Natural killer cell (primary cell): ENCODE data around the gene CCDC126. TPM values are rescaled to one million over a fixed set of nuclear protein-coding genes. Genes with fewer than 3 reads are reported as not detected.

Experiments
- ATAC-seq, 3 donors: fragments of 150-1000 bp in 2 of 3; fragments of 200-7000 bp in 1 of 3; cut with Tn5 transposase; 1 replicate in 1 of 3; 2 replicates in 2 of 3; pipeline ENCODE4 v1.10.0; 2021; ENCODE audit warnings: mild to moderate bottlenecking in 2 of 3, moderate library complexity in 2 of 3
- DNase-seq, 2 donors: peaks; one replicate each; pipeline versions ENCODE4 v3.0.0 to v3.0.0-alpha.2; 2013 to 2021; ENCODE audit warnings: mixed read lengths in 1 of 2
- H3K27ac ChIP-seq: one replicate; pipeline ENCODE4 v1.5.1; 2013; ENCODE audit warnings: mild to moderate bottlenecking, low read length
- H3K27me3 ChIP-seq: one replicate; pipeline ENCODE4 v1.6.1; 2013; ENCODE audit warnings: low read length; ENCODE audit not compliant: control insufficient read depth, insufficient read depth
- H3K36me3 ChIP-seq: one replicate; pipeline ENCODE4 v1.6.1; 2013; ENCODE audit warnings: low read length; ENCODE audit not compliant: control insufficient read depth, insufficient read depth
- H3K4me1 ChIP-seq: one replicate; pipeline ENCODE4 v1.6.1; 2013; ENCODE audit warnings: low read length; ENCODE audit not compliant: control insufficient read depth, insufficient read depth
- H3K4me3 ChIP-seq: one replicate; pipeline ENCODE4 v1.5.1; 2013; ENCODE audit warnings: low read length
- H3K9me3 ChIP-seq: one replicate; pipeline ENCODE4 v1.6.1; 2013; ENCODE audit warnings: low read length; ENCODE audit not compliant: control insufficient read depth, insufficient read depth
- H3K27ac Mint-ChIP-seq, 2 donors: one replicate each; pipeline ENCODE4 v1.8.0; 2022; ENCODE audit warnings: mild to moderate bottlenecking in 2 of 2, mixed read lengths in 2 of 2, moderate library complexity in 1 of 2
- H3K27me3 Mint-ChIP-seq, 2 donors: one replicate each; pipeline ENCODE4 v1.8.0; 2022; ENCODE audit warnings: low read depth in 2 of 2, mixed read lengths in 2 of 2
- H3K36me3 Mint-ChIP-seq: one replicate; pipeline ENCODE4 v1.8.0; 2022; ENCODE audit warnings: mixed read lengths
- H3K4me1 Mint-ChIP-seq, 2 donors: one replicate each; pipeline ENCODE4 v1.8.0; 2022; ENCODE audit warnings: mixed read lengths in 2 of 2
- H3K4me3 Mint-ChIP-seq: one replicate; pipeline ENCODE4 v1.8.0; 2022; ENCODE audit warnings: mild to moderate bottlenecking, moderate library complexity, mixed read lengths
- H3K9me3 Mint-ChIP-seq, 2 donors: one replicate each; pipeline ENCODE4 v1.8.0; 2022; ENCODE audit warnings: mixed read lengths in 2 of 2
- CTCF ChIP-seq: fragments of 200-600 bp; IDR thresholded peaks from one replicate; pipeline ENCODE4 v1.8.0; 2022; ENCODE audit warnings: antibody characterized with exemption
- WGBS: methylation state at CpG from one replicate; pipeline ENCODE4 v1.1.7; 2013; ENCODE audit warnings: missing lambda C conversion rate; ENCODE audit not compliant: insufficient coverage; 5-methylcytosine and 5-hydroxymethylcytosine counted together
- intact Hi-C: fragments of 100-400 bp; cut with micrococcal nuclease; formaldehyde crosslinking; loops from one replicate; pipeline ENCODE4 v1.14.2; 2022
- total RNA-seq, 4 donors: library from RNA; stranded (reverse); fragments of 120-200 nt in 1 of 4; gene quantifications; one replicate each; pipeline versions ENCODE4 v1.2.3 to v1.2.4, GENCODE V29; 2013 to 2022

CCDC126 gene
- total RNA-seq, 3 donors from 2014 or later (not counting 1 experiment from before 2014, with no cell fraction given), result 13.4 to 19.0 (median 16.9) TPM

GRCh38 chr7:23633417-23633816 is 36.2 kb downstream of the CCDC126 start:
- H3K36me3 Mint-ChIP-seq, result no peaks in the 10 kb centered on the region
- Histone ChIP-seq H3K36me3 (no peaks in the 10 kb centered on the region), H3K4me1 (no peaks in the 10 kb centered on the region), H3K9me3 (no peaks in the 10 kb centered on the region), H3K4me3 (no peak overlapping the region), H3K27me3 (no peaks in the 10 kb centered on the region), H3K27ac (no peak overlapping the region)
- ATAC-seq (no peak), DNase-seq (no peak)
- H3K9me3 Mint-ChIP-seq, result no peaks in the 10 kb centered on the region
- intact Hi-C loops, result no loop called here
- 93% methylated on average over 7 of the region's 7 CpGs for WGBS
- TF ChIP-seq CTCF, result no peak
- no peaks in the 10 kb centered on the region for H3K27me3 Mint-ChIP-seq
- H3K4me3 Mint-ChIP-seq, result no peak overlapping the region
- H3K27ac Mint-ChIP-seq, result no peak overlapping the region
- peaks cover 0 to 5% of the 10 kb centered on the region in 2 donors for H3K4me1 Mint-ChIP-seq

GRCh38 chr7:23645822-23646221 is 48.6 kb downstream of the CCDC126 start:
- ATAC-seq, result no peak
- no peaks in the 10 kb centered on the region for H3K4me1 Mint-ChIP-seq
- Histone ChIP-seq H3K4me1 (no peaks in the 10 kb centered on the region), H3K27ac (no peak overlapping the region), H3K4me3 (no peak overlapping the region), H3K36me3 (no peaks in the 10 kb centered on the region), H3K9me3 (no peaks in the 10 kb centered on the region), H3K27me3 (no peaks in the 10 kb centered on the region)
- TF ChIP-seq CTCF, result no peak
- no peaks in the 10 kb centered on the region for H3K9me3 Mint-ChIP-seq
- DNase-seq, result no peak
- intact Hi-C loops, result no loop called here
- no CpG with 5 or more reads among the region's 1 CpG for WGBS
- no peak overlapping the region for H3K27ac Mint-ChIP-seq
- H3K4me3 Mint-ChIP-seq, result no peak overlapping the region
- H3K27me3 Mint-ChIP-seq, result no peaks in the 10 kb centered on the region
- H3K36me3 Mint-ChIP-seq, result peaks cover 2% of the 10 kb centered on the region

DNA sequence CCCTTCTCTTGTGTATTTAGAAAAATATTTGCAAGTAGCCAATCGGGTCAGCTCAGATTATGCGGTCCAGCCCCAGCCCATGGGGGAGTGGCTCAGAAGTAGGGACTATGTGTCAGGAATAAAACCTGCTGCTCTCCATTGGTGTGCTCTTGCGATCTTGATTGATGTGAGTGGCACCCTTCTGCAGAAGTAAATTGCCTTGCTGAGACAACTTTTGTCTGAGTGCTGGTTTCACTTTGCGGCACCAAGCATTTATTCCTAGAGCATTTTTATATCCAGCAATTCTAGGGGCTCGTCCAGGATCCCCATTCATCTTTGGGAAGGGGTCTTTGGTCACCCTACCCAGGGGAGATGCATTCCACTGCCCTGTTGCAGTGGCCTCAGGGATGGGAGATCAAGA is 56.8 kb downstream of the CCDC126 start:
- Histone ChIP-seq H3K4me3 (no peak overlapping the region), H3K27ac (no peak overlapping the region), H3K9me3 (peaks cover 21% of the 10 kb centered on the region), H3K4me1 (no peaks in the 10 kb centered on the region), H3K36me3 (no peaks in the 10 kb centered on the region), H3K27me3 (no peaks in the 10 kb centered on the region)
- WGBS, result 96% methylated on average over 5 of the region's 5 CpGs
- H3K9me3 Mint-ChIP-seq, result peaks cover 9 to 13% of the 10 kb centered on the region in 2 donors
- H3K27ac Mint-ChIP-seq, result no peak overlapping the region
- no peaks in the 10 kb centered on the region for H3K4me1 Mint-ChIP-seq
- intact Hi-C loops, result no loop called here
- no peaks in the 10 kb centered on the region for H3K27me3 Mint-ChIP-seq
- DNase-seq, result no peak
- no peak overlapping the region for H3K4me3 Mint-ChIP-seq
- ATAC-seq, result no peak
- peaks cover 8% of the 10 kb centered on the region for H3K36me3 Mint-ChIP-seq
- TF ChIP-seq CTCF, result no peak

DNA sequence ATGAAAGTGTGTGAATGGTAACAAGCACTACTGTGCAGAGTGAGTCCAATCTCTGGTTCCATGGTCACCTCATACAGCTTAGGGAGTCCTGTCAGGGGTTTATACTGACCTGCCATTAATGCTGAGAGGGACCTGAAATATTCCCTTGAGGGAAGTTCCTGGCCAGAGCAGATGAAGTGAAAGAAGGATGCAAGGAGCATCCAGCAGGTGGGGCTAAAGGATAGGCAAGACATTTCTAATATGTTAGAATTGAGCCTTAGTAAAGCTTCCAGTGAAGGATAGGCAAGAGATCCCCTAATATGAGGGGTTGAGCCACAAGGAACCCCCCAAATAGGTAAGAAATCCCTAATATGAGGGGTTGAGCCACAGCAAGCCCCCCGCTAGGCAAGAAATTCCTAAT is 57.3 kb downstream of the CCDC126 start:
- Histone ChIP-seq H3K27ac (no peak overlapping the region), H3K4me3 (no peak overlapping the region), H3K27me3 (no peaks in the 10 kb centered on the region), H3K9me3 (peaks cover 23% of the 10 kb centered on the region), H3K36me3 (no peaks in the 10 kb centered on the region), H3K4me1 (no peaks in the 10 kb centered on the region)
- no peak for TF ChIP-seq CTCF
- DNase-seq (peak in 1 of 2 donors; percentile 6), ATAC-seq (no peak)
- H3K9me3 Mint-ChIP-seq, result peaks cover 10 to 14% of the 10 kb centered on the region in 2 donors
- peaks cover 8% of the 10 kb centered on the region for H3K36me3 Mint-ChIP-seq
- H3K27ac Mint-ChIP-seq, result no peak overlapping the region
- intact Hi-C loops, result no loop called here
- no peak overlapping the region for H3K4me3 Mint-ChIP-seq
- H3K4me1 Mint-ChIP-seq, result no peaks in the 10 kb centered on the region
- WGBS, result 80% methylated on average over 1 of the region's 1 CpG
- no peaks in the 10 kb centered on the region for H3K27me3 Mint-ChIP-seq
